Esophagus squamous epithelium (tissue), 4 donors: ENCODE data around the gene PIN4.

ENCODE experiments used
- POLR2A ChIP-seq, 4 donors: fragments of 450-650 bp; IDR thresholded peaks; one replicate each; pipeline ENCODE4 v1.6.1; 2017; ENCODE audit warnings: antibody characterized with exemption in 4 of 4, mild to moderate bottlenecking in 4 of 4, moderate library complexity in 3 of 4
- TF ChIP-seq, protein P1 (sequence below), 6 experiments: fragments of 450-650 bp in 4 of 6; fragments of 200-600 bp in 2 of 6; sonication (generic) in 2 of 6; IDR thresholded peaks; one replicate each; pipeline ENCODE4 v1.5.1; 2016 to 2019; ENCODE audit warnings: antibody characterized with exemption in 6 of 6, mild to moderate bottlenecking in 4 of 6, moderate library complexity in 4 of 6

- TF ChIP-seq, protein P1, sequence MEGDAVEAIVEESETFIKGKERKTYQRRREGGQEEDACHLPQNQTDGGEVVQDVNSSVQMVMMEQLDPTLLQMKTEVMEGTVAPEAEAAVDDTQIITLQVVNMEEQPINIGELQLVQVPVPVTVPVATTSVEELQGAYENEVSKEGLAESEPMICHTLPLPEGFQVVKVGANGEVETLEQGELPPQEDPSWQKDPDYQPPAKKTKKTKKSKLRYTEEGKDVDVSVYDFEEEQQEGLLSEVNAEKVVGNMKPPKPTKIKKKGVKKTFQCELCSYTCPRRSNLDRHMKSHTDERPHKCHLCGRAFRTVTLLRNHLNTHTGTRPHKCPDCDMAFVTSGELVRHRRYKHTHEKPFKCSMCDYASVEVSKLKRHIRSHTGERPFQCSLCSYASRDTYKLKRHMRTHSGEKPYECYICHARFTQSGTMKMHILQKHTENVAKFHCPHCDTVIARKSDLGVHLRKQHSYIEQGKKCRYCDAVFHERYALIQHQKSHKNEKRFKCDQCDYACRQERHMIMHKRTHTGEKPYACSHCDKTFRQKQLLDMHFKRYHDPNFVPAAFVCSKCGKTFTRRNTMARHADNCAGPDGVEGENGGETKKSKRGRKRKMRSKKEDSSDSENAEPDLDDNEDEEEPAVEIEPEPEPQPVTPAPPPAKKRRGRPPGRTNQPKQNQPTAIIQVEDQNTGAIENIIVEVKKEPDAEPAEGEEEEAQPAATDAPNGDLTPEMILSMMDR (IDR thresholded peaks at IDR 0.05) = no peak
- TF ChIP-seq POLR2A (IDR thresholded peaks at IDR 0.05) = no peak
Observed at GRCh38 chrX:72142094-72142793, 39.3 kb upstream of the PIN4 start.
